NCI-H446 (cell line): Measurements from ENCODE around the gene FBXO46.

Source experiments
- DNase-seq, 2 experiments: peaks; one replicate each; lab custom pipeline; 2025; lab: John Stamatoyannopoulos, UW

FBXO46 gene

GRCh38 chr19:45730368-45731288 is at the start of gene FBXO46:
Gene FBXO46 (minus strand): TSS chr19:45730896. CDS start chr19:45713495, 17,401 bp downstream.
- peak; percentile 99 for DNase-seq

- DNase-seq: no peak
These were observed 49.4 kb upstream of the FBXO46 start for GRCh38 chr19:45780146-45780447.

GRCh38 chr19:45779231-45780145 is 48.8 kb upstream of the FBXO46 start:
- DNase-seq: peak; percentile 86 to 93

GRCh38 chr19:45778010-45778661 is 47.4 kb upstream of the FBXO46 start:
- DNase-seq: no peak

- DNase-seq: no peak
These were observed 46.8 kb upstream of the FBXO46 start for GRCh38 chr19:45777395-45777961.

- DNase-seq: no peak
These were observed 44.1 kb upstream of the FBXO46 start for GRCh38 chr19:45774765-45775164.

- DNase-seq: no peak
These were observed 42.7 kb upstream of the FBXO46 start for GRCh38 chr19:45773384-45773783.

GRCh38 chr19:45772912-45773311 is 42.2 kb upstream of the FBXO46 start:
- DNase-seq: no peak

GRCh38 chr19:45772130-45772840 is 41.6 kb upstream of the FBXO46 start:
- DNase-seq: no peak

GRCh38 chr19:45771311-45771933 is 40.7 kb upstream of the FBXO46 start:
- no peak for DNase-seq

- DNase-seq: peak; percentile 96 to 98
These were observed 39.8 kb upstream of the FBXO46 start for GRCh38 chr19:45770192-45771101.

GRCh38 chr19:45769821-45770191 is 39.1 kb upstream of the FBXO46 start:
- DNase-seq: peak; percentile 71 to 77

GRCh38 chr19:45768984-45769782 is 38.5 kb upstream of the FBXO46 start, which contains the start of gene SIX5:
Gene SIX5 (minus strand): TSS chr19:45769252. CDS start chr19:45768844, 408 bp downstream.
- DNase-seq: peak; percentile 95 to 99

- no peak for DNase-seq
These were observed 37.9 kb upstream of the FBXO46 start for GRCh38 chr19:45768655-45768983.

- DNase-seq: peak in 1 of 2 experiments; percentile 64
These were observed 37.4 kb upstream of the FBXO46 start for GRCh38 chr19:45767881-45768654.

GRCh38 chr19:45767410-45767880 is 36.7 kb upstream of the FBXO46 start:
- DNase-seq: peak in 1 of 2 experiments; percentile 42

GRCh38 chr19:45766869-45767346 is 36.2 kb upstream of the FBXO46 start:
- DNase-seq: no peak
